ENCODE data around the gene AGBL1.
"Not testable (repeated sequence)": the region's sequence is repeated elsewhere in the genome, so short reads cannot be mapped to it uniquely, and the experiment has no call there.

AGBL1 gene

DNA sequence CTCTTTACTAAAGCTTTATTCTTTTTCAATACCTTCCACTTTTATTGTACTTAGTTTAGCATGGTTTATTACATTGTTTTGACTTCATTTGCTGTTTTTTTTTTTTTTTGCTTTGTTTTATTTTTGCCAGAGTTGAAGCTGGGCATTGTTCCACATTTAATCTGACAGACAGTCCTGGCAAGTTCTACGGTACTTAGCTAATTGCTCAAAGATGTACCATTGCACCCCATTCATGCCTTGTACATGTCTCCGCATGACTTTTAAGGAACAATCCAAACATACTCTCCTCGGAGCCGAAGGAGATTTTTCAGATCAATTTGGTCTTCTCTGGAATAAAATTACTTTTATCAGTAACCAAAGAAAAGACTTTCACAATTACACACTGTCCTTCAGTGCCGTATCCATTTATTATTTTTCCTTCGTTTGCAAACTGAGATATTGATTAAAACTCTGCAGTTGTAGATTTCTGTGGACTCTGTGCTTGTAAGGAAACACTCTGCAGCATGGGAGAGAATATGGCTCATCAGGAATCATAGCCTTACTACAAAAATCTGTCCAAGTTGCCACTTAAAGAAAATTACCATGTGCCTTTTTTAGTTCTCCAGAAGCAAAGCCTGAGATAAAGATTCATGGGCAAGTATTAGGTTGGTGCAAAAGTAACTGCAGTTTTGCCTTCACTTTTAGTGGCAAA lies 952.0 kb downstream of the AGBL1 start:
- no peak for DNase-seq

DNA sequence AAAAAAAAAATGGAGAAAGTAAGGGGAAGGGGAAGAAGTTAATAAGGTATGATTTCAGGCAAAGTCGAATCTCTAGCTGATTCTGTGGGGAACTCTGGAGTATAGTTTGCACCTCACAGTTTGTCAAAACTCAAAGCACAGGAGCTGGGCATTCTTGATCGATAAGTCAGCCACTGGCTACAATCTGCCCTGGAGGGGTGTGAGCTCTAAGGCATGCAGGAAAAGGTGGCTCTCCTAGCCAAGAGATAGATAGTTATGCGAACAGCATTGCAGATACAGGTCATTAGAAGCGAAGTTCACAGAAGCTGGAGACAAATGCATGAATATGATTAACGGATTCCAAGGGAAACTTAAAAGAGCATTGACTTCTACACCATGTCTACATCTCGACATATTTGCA lies 952.6 kb downstream of the AGBL1 start:
- no peak for DNase-seq

DNA sequence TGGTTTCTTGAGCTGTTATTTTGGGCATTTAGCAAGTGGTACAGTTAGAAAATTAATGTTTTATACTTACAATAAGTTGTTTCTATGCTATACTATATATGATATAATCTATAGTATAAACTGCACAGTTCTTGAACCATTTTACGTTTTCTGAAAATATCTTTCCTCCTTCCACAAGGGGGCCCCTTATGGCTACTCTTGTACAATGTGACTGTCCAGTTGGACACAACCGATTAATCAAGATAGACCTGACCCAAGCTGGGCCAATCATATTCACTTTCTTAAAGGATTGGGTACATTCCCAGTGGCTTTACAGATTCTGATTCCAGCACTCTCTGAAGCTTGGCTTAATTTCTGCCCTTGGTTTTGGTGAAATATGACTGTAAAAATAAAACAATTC lies 953.4 kb downstream of the AGBL1 start:
- DNase-seq: no peak

DNA sequence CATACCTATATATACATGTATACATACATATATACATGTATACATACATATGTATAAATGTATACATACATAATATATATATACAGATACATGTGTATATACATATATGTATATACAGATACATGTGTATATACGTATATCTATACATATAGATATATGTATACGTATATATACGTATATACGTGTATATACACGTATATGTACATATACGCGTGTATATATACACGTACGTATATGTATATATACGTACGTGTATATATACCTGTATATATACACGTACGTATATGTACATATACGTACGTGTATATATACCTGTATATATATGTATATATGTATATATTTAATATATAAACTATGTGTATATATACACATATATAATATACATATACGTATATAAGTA lies 955.2 kb downstream of the AGBL1 start:
- DNase-seq: no peak

DNA sequence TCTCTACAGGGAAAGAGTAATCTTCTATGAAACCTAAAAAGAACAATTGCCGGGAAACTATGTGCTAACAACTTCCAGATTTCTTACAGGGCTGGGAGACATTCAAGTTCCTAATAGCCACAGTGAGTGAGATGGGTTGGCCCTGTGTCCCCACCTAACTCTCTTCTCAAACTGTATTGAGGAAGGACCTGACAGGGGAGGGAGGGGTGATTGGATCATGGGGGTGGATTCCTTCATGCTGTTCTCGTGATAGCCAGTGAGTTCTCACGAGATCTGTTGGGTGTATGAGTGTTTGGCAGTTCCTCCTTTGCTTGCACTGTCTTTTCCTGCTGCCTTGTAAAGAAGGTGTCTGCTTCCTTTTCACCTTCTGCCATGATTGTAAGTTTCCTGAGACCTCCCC lies 958.7 kb downstream of the AGBL1 start:
- DNase-seq: no peak

DNA sequence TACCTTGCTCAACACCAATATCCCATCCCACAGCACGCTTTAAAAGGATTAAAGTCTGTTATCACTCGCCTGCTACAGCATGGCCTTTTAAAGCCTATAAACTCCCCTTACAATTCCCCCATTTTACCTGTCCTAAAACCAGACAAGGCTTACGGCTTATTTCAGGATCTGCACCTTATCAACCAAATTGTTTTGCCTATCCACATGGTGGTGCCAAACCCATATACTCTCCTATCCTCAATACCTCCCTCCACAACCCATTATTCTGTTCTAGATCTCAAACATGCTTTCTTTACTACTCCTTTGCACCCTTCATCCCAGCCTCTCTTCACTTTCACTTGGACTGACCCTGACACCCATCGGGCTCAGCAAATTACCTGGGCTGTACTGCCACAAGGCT lies 962.9 kb downstream of the AGBL1 start:
- DNase-seq: not testable (repeated sequence)

DNA sequence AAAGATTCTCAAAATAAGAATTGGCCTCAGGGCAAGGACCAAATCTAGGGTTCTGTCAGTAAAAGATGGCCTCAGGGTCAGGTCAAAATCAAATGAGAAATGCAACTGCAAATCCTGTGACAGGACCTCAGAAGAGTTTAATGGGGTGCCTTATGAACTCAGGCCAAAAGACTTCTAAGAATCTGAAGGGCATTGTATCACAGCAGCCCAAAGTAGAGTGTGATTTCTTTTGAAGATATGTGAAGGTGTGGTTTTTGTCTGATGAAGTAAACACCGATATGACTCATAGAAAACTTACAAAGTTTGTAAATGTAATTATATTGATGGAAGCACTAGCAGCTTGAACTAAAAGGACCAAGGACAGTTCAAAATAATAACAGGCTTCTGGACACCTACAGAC lies 966.1 kb downstream of the AGBL1 start:
- no peak for DNase-seq

DNA sequence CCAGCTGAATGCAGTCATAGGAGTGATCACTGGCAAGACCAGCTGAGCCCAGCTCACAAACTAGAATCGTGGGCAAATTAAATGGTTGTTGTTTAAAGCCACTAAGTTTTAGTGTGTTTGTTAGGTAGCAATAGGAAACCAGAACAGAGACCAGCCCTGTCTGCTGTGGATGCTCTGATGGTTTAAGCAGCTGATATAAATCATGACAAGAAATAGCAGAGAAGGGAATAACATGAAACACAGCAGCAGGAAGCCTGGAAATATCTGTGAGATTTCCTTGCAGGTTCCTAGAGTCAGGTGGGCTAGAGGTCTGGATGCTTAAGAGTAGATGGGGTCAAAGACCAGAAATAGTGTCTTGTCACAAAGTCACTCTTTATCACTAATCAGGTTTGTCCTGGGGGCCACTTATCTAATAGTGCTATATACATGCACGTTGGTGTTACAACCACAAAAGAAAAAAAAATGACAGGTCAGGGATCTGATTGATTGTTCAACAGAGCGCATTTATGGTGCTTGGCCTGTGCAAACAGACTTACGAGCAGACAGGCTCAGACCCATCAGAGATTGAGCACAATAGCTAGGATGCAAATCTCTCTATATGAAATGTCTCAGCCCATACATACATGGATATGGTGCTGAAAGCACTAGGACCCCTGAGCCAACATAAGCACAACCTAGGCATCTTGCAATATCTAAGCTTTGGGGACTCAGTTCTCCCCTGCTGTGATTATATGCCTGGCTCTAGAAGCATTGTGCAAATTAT lies 967.7 kb downstream of the AGBL1 start:
- no peak for DNase-seq

Data from stimulated activated naive CD4-positive, alpha-beta T cell (primary cell).